NCI-H1092 treated with DMSO at 0.1 percent for 48 hours (cell line): ENCODE data around the gene IL20RA.

Experiments
- DNase-seq: peaks from one replicate; lab custom pipeline; 2025; lab: John Stamatoyannopoulos, UW

IL20RA gene

DNA sequence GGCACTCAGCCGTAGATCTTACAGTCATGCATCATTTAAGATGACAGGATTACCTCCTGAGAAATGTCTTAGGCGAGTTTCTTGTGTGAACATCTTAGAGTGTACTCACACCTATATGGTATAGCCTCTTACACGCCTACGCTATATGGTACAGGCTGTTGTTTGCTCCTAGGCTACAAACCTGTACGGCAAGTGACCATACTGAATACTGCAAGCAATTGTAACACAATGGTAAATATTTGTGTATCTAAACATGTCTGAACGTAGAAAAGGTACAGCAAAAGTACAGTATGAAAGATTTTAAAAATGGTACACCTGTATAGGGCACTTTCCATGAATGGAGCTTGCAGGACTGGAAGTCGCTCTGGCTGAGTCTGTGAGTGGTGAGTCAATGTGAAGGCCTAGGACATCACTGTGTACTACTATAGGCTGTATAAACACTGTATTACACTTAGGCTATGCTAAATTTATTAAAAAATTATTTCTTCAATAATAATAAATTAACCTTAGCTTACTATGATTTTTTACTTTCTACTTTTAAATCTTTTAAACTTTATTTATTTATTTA lies 541 bp upstream of the IL20RA start:
- DNase-seq, result no peak

- peak; percentile 28 for DNase-seq
These were observed 927 bp downstream of the IL20RA start for GRCh38 chr6:137043710-137044365.

DNA sequence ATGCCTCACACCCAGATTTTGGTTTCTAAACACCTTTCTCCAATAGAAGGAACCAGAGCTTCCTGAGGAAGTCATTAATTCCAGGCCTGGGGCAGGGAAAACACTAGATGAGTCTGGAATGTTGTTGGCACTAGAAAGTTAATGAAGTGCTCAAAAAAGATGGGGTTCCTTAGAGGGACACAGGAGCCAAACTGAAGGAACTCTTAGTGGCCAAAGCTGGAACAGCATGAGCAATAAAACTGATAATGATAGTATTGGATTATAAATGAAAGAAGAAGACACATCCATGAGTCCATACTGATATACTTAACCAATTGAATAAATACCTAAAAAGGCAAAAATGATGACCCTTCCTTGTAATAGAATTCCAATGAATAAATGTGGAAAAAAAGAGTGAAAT lies 4.4 kb downstream of the IL20RA start:
- DNase-seq, result no peak

- DNase-seq, result no peak
These were observed 5.8 kb downstream of the IL20RA start for GRCh38 chr6:137039010-137039409.

GRCh38 chr6:137036566-137037300 lies 8.0 kb downstream of the IL20RA start:
- no peak for DNase-seq

- DNase-seq, result no peak
These were observed 10.9 kb downstream of the IL20RA start for GRCh38 chr6:137033828-137034227.

GRCh38 chr6:137031122-137031521 lies 13.6 kb downstream of the IL20RA start:
- DNase-seq, result no peak

DNA sequence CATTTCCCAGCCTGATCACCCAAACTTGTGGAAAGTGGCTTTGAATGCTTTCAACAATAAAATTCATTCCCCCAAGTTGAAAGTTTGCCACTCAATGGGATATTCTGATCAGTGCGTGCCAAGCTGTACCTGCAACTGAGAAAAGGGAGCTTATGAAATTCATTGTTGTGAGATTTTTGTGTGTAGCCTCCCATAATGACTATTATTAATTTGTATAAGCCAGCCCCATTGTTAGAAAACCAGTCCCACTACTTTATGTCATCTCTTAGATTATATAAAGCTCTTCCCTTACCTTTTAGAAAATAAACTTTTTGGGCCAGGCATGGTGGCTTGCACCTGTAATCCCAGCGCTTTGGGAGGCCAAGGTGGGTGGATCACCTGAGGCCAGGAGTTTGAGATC lies 15.9 kb downstream of the IL20RA start:
- no peak for DNase-seq

GRCh38 chr6:137025786-137026730 lies 18.7 kb downstream of the IL20RA start:
- DNase-seq, result no peak

DNA sequence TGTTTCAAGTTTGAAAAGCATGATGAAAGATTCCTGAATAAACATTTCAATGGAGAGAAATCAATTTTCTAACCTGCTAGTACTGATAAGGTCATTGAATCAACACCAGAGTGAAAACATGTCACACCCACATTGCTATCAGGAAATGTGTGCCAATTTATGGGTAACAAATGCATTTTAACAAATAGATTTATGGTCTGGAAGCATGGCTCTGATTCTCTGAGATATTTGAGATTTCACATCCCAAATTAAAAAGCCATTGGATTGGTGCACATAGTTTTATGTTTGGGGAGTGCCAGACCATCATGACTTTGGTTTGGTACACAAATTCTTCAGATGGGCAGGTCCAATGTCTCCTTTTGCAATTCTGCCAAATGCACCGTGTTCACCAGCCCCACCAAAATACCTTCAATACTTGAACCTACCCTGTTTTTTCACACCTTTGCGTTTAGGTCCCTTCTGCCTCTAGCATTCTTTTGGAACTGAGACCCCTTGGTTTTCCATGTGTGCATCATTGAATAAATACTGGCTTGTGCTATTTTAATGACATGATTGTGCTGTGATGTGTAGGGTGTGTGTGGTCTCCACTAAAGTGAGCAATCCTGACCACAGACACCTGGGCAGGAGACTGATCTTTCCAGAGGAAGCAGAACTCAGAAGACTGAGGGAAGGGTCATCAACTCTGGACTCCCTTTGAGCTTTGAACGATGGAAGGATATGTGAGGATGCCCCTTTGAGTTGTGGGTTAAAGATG lies 20.4 kb downstream of the IL20RA start:
- no peak for DNase-seq

DNA sequence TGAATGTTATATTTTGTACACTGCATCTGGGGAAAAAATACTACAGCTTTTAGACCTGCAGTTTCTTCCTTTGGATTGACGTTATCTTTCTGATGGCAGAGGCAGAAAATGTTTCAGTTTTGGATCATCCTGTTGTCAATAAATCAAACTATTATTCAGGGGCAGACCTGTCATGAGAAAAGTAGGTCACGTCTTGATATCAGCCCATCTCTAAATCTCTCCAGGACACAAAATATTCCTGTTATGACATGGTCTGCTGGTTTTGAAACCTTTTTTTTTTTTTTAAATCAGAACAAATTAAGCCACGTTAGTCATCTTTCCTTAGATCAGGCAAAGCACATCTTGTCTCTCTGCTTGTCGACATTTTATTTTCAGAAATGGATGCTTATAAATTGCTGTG lies 24.0 kb downstream of the IL20RA start:
- DNase-seq, result no peak

- no peak for DNase-seq
These were observed 25.1 kb downstream of the IL20RA start for GRCh38 chr6:137019476-137020272.

DNA sequence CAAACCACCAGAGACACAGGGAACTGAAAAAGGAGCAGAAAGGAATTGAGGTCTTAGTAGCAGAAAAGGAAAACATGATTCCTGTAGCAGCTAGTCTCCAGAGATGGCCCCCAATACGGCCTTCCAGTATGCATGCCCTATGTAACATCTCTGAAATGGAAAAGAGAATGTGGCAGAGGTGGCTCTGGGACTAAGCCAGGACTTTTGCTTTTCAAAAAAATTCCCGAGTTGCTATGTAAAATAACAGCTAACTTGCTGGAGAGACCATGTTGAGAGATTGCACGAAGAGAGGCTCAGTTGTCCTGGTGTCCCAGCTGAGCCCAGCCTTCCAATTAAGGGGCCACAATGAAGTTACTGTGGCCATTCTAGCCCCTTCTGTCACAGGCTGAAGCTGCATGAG lies 27.7 kb downstream of the IL20RA start:
- no peak for DNase-seq

GRCh38 chr6:137016356-137016755 lies 28.4 kb downstream of the IL20RA start:
- DNase-seq, result no peak

DNA sequence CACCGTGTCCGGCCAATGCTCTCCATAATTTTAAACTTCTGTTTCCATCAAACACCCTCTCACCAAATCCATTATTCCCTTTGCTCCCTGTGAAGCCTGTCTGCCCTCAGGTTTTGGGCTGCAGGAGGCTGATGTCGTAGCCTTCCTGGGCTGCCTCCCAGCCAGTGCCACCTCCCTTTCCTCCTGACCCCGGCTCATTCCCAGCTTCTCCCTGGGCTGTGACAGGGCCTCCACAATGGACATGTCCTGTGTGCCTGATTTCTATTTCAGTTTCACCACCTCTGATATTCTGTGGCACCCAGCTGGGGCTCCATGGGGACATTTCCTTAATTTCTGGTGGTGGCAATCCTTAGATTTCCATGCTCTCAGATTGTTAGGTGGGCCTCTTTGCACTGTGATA lies 28.8 kb downstream of the IL20RA start:
- no peak for DNase-seq

DNA sequence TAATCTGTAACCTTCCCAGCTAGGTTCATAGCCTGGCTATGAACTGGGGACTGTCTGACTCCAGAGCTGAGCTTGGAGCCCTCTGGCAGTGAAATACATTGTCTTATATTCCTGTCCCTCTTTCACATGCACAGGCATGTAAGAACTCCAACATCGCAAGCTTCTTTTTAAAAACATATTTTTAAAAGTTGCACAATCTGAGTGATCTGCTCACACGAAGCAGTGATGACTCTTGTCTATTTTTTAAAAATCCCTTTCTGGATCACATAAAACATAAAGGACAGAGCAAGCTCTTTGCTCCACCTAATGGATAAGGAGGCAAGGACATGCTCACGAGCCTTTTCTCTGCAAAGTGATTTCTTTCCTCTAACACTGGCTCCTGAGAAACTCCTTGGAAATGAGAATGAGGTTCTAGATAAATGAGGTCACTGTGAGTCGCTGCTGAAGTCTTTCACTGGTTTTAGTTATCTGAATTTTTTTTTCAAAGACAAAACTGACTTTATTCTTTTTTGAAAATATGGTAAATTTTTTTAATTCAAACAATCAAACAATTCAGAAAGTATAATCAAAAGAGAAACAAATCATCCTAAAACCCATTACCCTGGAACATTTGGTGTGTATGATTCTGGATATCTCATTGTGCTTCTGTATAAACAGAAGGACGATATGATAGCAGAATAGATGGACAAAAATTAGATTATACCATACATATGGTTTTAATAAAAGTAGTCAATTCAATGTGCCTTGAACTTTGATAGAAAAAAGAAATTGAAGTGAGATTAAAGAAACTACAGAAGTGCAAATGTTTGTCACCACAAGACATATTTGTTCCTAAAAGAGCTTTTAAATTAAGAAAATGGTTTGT lies 30.8 kb downstream of the IL20RA start:
- peak; percentile 52 for DNase-seq

DNA sequence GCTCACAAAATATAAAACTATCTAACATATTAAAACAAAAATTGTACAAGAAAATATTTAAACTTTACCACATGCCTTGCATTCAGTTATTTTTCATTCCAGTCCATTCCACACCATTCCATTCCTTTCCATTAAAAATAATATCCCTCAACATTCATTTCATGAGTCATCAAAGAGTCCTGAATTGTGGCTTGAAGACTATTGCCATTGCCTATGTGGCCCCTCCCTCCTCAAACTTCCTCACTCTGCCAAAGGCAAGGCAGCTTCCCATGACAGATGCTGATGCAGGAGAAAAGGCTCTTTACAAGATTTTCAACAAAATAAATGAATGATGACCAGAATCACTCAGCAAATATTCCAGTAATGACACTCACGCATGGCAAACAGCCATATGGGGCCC lies 31.7 kb downstream of the IL20RA start:
- DNase-seq, result no peak

DNA sequence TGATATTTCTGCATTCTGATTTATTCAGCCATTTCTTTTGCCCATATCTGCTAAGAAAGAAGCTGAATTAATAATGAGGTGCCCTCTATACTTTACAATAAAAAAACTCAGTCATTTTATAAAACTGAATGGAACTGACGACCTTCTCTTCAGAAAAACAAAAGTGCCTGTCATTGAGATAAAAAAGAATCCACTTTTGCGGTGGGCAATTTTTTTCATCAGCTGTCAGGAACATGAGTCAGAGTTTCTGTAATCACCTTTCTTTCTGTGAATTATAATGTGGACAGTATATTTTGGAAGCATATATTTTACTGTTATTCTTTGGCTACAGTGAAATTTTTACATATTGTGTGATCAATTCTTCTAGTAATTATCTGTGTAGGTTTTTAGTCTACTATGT lies 33.4 kb downstream of the IL20RA start:
- no peak for DNase-seq

- DNase-seq, result no peak
These were observed 34.5 kb downstream of the IL20RA start for GRCh38 chr6:137010128-137010718.
